Parathyroid adenoma (tissue), 2 donors: Measurements from ENCODE around the gene LIMCH1.
"Not testable (repeated sequence)": the region's sequence is repeated elsewhere in the genome, so short reads cannot be mapped to it uniquely, and the experiment has no call there.

Source experiments
- H2AFZ ChIP-seq: fragments of 300-600 bp; sonication (generic); one replicate; pipeline ENCODE4 v1.7.0; 2017; ENCODE audit warnings: antibody characterized with exemption, mild to moderate bottlenecking
- H3K27ac ChIP-seq: fragments of 300-600 bp; sonication (generic); one replicate; pipeline ENCODE4 v1.7.0; 2017
- H3K27me3 ChIP-seq: fragments of 300-600 bp; sonication (generic); one replicate; pipeline ENCODE4 v1.7.0; 2017; ENCODE audit warnings: low read length; ENCODE audit not compliant: control insufficient read depth, insufficient read depth
- H3K36me3 ChIP-seq: fragments of 300-600 bp; sonication (generic); one replicate; pipeline ENCODE4 v1.7.0; 2017; ENCODE audit warnings: low read length; ENCODE audit not compliant: control insufficient read depth, insufficient read depth
- H3K4me1 ChIP-seq: fragments of 300-600 bp; sonication (generic); one replicate; pipeline ENCODE4 v1.7.0; 2017; ENCODE audit warnings: control low read depth
- H3K4me2 ChIP-seq: fragments of 300-600 bp; sonication (generic); one replicate; pipeline ENCODE4 v1.7.0; 2017; ENCODE audit warnings: low read length
- H3K4me3 ChIP-seq: fragments of 300-600 bp; sonication (generic); one replicate; pipeline ENCODE4 v1.7.0; 2017; ENCODE audit warnings: low read depth, low read length
- H3K79me2 ChIP-seq: fragments of 300-600 bp; sonication (generic); one replicate; pipeline ENCODE4 v1.7.0; 2017; ENCODE audit warnings: control low read depth
- H3K9ac ChIP-seq: fragments of 300-600 bp; sonication (generic); one replicate; pipeline ENCODE4 v1.7.0; 2017; ENCODE audit warnings: mild to moderate bottlenecking
- H3K9me3 ChIP-seq: fragments of 300-600 bp; sonication (generic); one replicate; pipeline ENCODE4 v1.7.0; 2017; ENCODE audit warnings: low read length; ENCODE audit not compliant: control insufficient read depth
- TF ChIP-seq, protein P1 (sequence below): fragments of 300-600 bp; sonication (generic); IDR thresholded peaks from one replicate; pipeline ENCODE4 v1.7.0; 2017; ENCODE audit warnings: antibody characterized with exemption, mild to moderate bottlenecking
- donor health status: primary hyperparathyroidism.

The LIMCH1 gene

DNA sequence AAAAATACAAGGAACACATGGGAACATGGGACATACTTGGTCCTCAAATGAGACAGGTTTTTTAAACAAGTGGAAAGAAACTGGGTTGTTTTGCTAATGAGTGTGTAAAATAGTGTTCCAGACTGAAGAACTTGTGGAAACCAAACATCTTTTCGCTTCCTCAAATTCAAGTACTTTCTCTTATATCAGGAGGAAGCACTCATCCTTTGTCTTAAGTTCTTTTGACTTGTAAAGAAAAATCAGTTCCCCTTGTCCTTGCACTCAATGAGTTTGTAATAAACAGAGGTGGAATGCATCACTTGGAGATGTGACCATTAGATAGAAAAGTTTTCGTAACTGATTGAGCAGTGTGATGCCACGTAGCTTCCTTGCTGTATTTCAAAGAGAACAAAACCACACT lies 109.4 kb downstream of the LIMCH1 start:
- H3K36me3 ChIP-seq, result no peaks in the 10 kb centered on the region
- H2AFZ ChIP-seq, result no peak overlapping the region
- H3K27me3 ChIP-seq, result no peaks in the 10 kb centered on the region
- H3K27ac ChIP-seq, result no peak overlapping the region
- H3K4me1 ChIP-seq, result no peaks in the 10 kb centered on the region
- no peaks in the 10 kb centered on the region for H3K9me3 ChIP-seq
- H3K79me2 ChIP-seq, result no peaks in the 10 kb centered on the region
- TF ChIP-seq, protein P1, sequence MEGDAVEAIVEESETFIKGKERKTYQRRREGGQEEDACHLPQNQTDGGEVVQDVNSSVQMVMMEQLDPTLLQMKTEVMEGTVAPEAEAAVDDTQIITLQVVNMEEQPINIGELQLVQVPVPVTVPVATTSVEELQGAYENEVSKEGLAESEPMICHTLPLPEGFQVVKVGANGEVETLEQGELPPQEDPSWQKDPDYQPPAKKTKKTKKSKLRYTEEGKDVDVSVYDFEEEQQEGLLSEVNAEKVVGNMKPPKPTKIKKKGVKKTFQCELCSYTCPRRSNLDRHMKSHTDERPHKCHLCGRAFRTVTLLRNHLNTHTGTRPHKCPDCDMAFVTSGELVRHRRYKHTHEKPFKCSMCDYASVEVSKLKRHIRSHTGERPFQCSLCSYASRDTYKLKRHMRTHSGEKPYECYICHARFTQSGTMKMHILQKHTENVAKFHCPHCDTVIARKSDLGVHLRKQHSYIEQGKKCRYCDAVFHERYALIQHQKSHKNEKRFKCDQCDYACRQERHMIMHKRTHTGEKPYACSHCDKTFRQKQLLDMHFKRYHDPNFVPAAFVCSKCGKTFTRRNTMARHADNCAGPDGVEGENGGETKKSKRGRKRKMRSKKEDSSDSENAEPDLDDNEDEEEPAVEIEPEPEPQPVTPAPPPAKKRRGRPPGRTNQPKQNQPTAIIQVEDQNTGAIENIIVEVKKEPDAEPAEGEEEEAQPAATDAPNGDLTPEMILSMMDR, result no peak
- no peak overlapping the region for H3K4me2 ChIP-seq
- no peak overlapping the region for H3K9ac ChIP-seq
- H3K4me3 ChIP-seq, result no peak overlapping the region

- H3K4me2 ChIP-seq, H3K27me3 ChIP-seq, H3K9me3 ChIP-seq, H3K9ac ChIP-seq, H3K79me2 ChIP-seq, H3K27ac ChIP-seq, H3K4me1 ChIP-seq, H3K36me3 ChIP-seq, H2AFZ ChIP-seq, H3K4me3 ChIP-seq: not testable (repeated sequence)
Measured at GRCh38 chr4:41651150-41651549, 113.2 kb downstream of the LIMCH1 start.

GRCh38 chr4:41652971-41653370 lies 115.0 kb downstream of the LIMCH1 start:
- no peaks in the 10 kb centered on the region for H3K9me3 ChIP-seq
- no peaks in the 10 kb centered on the region for H3K79me2 ChIP-seq
- no peak overlapping the region for H3K9ac ChIP-seq
- H3K4me1 ChIP-seq, result no peaks in the 10 kb centered on the region
- H3K27me3 ChIP-seq, result no peaks in the 10 kb centered on the region
- H3K4me2 ChIP-seq, result no peak overlapping the region
- no peak overlapping the region for H2AFZ ChIP-seq
- no peak overlapping the region for H3K27ac ChIP-seq
- no peaks in the 10 kb centered on the region for H3K36me3 ChIP-seq
- no peak overlapping the region for H3K4me3 ChIP-seq
- TF ChIP-seq, protein P1, result no peak

DNA sequence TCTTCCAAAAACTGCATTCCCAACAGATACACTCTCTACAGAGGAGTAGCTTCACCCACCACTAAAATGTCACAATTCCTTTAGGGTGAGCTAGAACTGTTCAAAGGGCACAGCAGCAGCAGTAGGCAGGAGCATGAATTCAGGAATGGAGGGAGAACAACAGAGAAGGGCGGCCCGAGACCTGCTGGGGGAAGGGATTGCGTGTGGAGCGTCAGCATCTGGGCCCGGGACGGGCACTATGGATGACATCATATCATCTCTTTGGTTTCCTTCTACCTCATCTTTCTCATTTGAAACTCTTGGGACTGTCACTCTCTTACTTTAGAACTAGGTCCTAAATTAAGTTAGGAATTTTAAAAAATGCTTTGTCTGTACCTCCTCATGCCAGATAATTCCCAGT lies 115.6 kb downstream of the LIMCH1 start:
- no peak overlapping the region for H2AFZ ChIP-seq
- no peak overlapping the region for H3K4me3 ChIP-seq
- H3K9me3 ChIP-seq, result no peaks in the 10 kb centered on the region
- no peaks in the 10 kb centered on the region for H3K79me2 ChIP-seq
- TF ChIP-seq, protein P1, result no peak
- H3K36me3 ChIP-seq, result no peaks in the 10 kb centered on the region
- no peak overlapping the region for H3K4me2 ChIP-seq
- H3K9ac ChIP-seq, result no peak overlapping the region
- no peaks in the 10 kb centered on the region for H3K27me3 ChIP-seq
- H3K4me1 ChIP-seq, result no peaks in the 10 kb centered on the region
- H3K27ac ChIP-seq, result no peak overlapping the region

- Histone ChIP-seq H3K27me3 (no peaks in the 10 kb centered on the region), H2AFZ (no peak overlapping the region), H3K4me3 (no peak overlapping the region), H3K79me2 (no peaks in the 10 kb centered on the region), H3K36me3 (no peaks in the 10 kb centered on the region), H3K9ac (no peak overlapping the region), H3K27ac (no peak overlapping the region), H3K9me3 (no peaks in the 10 kb centered on the region), H3K4me2 (no peak overlapping the region), H3K4me1 (no peaks in the 10 kb centered on the region)
- TF ChIP-seq, protein P1, result no peak
Measured at GRCh38 chr4:41655177-41655576, 117.2 kb downstream of the LIMCH1 start.
